Mucosa of gallbladder (tissue), 1 donor: ENCODE data around the gene ATP13A5. TPM values are rescaled to one million over a fixed set of nuclear protein-coding genes. Genes with fewer than 3 reads are reported as not detected.

ENCODE experiments used
- total RNA-seq: library from RNA; stranded (reverse); gene quantifications from one replicate; pipeline ENCODE4 v1.2.1, GENCODE V29; 2021
- donor health status: DM: no; HTN: no; CAD: no.

ATP13A5 gene
- total RNA-seq, 1 donor from 2014 or later: 0.86 TPM

Other genes starting within 250 kb of the ATP13A5 start
- 0.58 TPM for gene PLAAT1, start 137.5 kb downstream of the ATP13A5 start, total RNA-seq
- 47.2 TPM for gene ATP13A4, start 176.1 kb upstream of the ATP13A5 start, total RNA-seq
- 41.5 TPM for gene OPA1, start 214.5 kb upstream of the ATP13A5 start, total RNA-seq